Stimulated activated CD4-positive, alpha-beta T cell treated with anti-CD3 and anti-CD28 coated beads, Interleukin-2, amount 100 ng/mL, for 48 hours (primary cell): ENCODE results near the gene NOLC1.

Experiments used
- DNase-seq, 2 donors: peaks; one replicate each; pipeline ENCODE4 v3.0.0-alpha.2; 2020

NOLC1 gene

GRCh38 chr10:102211615-102212299, 59.6 kb downstream of the NOLC1 start:
- no peak for DNase-seq
